ENCODE measurements around the gene KIR2DL3.
"Not testable (repeated sequence)": the region's sequence is repeated elsewhere in the genome, so short reads cannot be mapped to it uniquely, and the experiment has no call there.

The KIR2DL3 gene

GRCh38 chr19:54738306-54738705 lies at the start of gene KIR2DL3:
TSS of gene KIR2DL3 (plus strand) at chr19:54738513. CDS start at chr19:54738546, 33 bp downstream.
- DNase-seq (ENCODE audit: low read depth in 2 of 2): not testable (repeated sequence)

DNA sequence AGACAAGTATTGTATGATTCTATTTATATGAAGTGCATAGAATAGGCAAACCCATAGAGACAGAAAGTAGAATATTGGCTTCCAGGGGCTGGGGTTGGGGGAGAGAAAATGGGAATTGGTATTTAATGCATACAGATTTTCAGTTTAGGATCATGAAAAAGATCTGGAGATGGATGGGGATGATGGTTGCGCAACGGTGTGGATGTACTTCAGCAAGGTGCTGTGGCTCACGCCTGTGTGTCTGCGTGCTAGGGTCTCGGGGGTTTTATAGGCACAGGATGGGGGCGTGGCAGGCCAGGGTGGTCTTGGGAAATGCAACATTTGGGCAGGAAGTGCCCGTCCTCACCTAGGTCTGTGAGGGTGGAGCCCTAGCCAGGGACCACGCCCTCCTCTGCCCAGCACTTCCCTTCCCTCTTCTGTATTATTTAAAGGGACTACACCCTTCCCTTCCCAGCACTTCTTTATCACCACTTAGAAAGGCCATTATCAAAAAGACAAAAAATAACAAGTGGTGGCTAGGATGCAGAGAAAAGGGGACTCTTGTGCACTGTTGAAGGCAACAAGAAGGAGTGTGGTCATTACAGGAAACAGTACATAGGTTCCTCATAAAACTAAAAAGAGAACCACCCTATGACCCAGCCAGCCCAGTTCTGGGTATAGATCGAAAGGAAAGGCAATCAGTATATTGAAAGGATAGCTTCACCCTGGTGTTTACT lies 46.6 kb upstream of the KIR2DL3 start:
- no peak for DNase-seq (ENCODE audit: low read depth in 2 of 2)

- no peak for DNase-seq (ENCODE audit: low read depth in 2 of 2)
Measured at GRCh38 chr19:54692298-54692615, 46.1 kb upstream of the KIR2DL3 start.

DNA sequence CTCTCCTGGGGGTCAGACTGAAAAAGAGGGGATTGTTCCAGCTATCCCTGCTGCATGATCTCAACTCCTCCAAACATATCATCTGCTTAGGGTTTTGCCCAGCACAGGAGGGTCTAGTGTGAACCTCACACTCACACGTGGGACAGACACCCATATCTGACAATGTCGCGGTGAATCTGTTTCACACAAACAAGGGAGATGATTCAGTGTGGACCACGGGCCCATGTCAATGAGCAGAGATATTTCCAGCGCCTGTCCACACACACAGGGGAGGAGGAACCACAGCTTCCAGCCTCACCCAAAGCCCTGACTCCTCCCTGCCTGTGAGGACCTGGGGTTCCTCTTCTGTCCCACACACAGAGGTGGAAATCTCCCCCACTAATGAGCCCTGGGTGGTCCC lies 43.7 kb upstream of the KIR2DL3 start:
- no peak for DNase-seq (ENCODE audit: low read depth in 2 of 2)

GRCh38 chr19:54696117-54696548 lies 42.2 kb upstream of the KIR2DL3 start:
- DNase-seq (ENCODE audit: low read depth in 2 of 2): no peak

GRCh38 chr19:54696766-54697165 lies 41.5 kb upstream of the KIR2DL3 start:
- DNase-seq (ENCODE audit: low read depth in 2 of 2): no peak

DNA sequence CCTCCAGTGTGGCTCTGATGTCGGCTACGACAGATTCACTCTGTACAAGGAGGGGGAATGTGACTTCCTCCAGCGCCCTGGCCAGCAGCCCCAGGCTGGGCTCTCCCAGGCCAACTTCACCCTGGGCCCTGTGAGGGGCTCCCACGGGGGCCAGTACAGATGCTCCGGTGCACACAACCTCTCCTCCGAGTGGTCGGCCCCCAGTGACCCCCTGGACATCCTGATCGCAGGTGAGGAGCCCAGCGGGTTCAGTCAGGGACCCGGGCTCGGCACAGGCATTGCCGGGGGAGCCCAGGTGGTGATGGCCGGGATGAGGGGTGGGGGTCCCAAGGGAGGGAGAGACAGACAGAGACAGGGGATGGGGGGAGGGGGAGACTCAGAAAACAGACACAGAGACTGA lies 40.6 kb upstream of the KIR2DL3 start:
- DNase-seq (ENCODE audit: low read depth in 2 of 2): not testable (repeated sequence)

DNA sequence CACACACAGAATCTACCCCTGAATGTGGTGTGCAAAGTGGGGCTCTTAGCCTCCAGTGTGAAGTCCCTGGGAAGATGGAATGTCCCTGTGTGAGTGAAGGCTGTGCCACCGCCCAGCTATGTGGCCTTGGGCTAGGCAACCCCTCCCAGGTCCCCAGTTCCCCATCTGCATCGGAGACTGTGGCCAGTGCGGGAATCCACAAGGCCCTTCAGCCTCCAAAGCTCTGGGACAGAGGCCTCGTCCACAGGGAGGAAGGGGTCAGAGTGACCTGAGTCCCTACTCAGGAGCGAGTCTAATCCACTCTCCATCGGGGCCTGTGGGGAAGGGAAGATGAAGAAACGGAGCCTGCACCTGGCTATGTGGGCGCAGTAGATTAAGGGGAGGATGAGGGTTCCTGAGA lies 33.4 kb upstream of the KIR2DL3 start:
- DNase-seq (ENCODE audit: low read depth in 2 of 2): no peak

DNA sequence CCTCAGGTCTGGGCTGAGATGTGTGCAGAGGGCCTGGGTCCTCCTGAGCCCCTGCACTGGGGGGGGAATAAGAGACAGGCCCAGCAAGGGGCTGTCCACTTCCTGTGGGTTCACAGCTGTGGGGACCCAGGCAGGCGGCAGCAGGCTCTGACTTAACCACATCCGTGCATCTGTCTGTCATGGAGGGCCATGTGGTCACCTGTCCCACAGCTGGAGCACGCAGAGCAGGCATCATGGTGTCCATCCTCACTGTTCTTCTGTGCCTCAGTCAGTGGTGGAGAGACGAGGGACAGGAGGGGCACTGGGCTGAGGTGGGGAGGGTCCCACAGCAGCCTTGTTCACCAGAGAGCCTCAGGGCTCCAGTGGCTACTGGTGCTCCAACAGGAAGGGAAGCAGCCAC lies 30.4 kb upstream of the KIR2DL3 start:
- DNase-seq (ENCODE audit: low read depth in 2 of 2): no peak

- DNase-seq (ENCODE audit: low read depth in 2 of 2): no peak
Measured at GRCh38 chr19:54708781-54709180, 29.5 kb upstream of the KIR2DL3 start.

DNA sequence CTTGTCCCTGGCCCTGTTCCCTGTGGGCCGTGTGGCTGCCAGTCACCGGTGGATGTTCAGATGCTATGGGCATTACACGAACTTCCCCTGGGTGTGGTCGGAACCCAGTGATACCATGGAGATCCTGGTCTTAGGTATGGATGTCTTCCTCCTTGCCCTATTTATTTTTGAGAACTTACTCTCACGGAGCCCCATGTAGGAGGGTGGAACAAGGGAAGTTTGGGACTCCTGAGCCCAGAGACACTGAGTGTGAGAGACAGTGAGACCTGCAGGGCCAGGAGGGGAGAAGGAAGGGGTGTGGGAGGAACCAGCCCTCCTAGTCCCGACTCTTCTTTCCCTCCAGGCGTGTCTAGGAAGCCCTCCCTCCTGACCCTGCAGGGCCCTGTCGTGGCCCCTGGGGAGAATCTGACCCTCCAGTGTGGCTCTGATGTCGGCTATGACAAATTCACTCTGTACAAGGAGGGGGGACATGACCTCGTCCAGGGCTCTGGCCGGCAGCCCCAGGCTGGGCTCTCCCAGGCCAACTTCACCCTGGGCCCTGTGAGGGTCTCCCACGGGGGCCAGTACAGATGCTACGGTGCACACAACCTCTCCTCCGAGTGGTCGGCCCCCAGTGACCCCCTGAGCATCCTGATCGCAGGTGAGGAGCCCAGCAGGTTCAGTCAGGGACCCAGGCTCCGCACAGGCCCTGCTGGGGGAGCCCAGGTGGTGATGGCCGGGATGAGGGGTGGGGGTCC lies 28.9 kb upstream of the KIR2DL3 start:
- DNase-seq (ENCODE audit: low read depth in 2 of 2): no peak

- not testable (repeated sequence) for DNase-seq (ENCODE audit: low read depth in 2 of 2)
Measured at GRCh38 chr19:54709956-54710355, 28.4 kb upstream of the KIR2DL3 start.

- no peak for DNase-seq (ENCODE audit: low read depth in 2 of 2)
Measured at GRCh38 chr19:54724142-54724541, 14.2 kb upstream of the KIR2DL3 start, which contains the start of gene KIR3DL3. TSS of gene KIR3DL3 (plus strand) at chr19:54724442. CDS start at chr19:54724497, 55 bp downstream.

DNA sequence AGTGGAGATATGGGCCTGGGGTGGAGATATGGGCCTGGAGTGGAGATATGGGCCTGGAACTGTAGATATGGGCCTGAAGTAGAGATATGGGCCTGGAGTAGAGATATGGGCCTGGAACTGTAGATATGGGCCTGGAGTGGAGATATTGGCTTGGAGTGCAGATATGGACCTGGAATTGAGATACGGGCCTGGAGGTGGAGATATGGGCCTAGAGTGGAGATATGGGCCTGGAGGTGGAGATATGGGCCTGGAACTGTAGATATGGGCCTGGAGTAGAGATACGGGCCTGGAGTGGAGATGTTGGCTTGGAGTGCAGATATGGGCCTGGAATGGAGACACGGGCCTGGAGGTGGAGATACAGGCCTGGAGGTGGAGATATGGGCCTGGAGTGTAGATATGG lies 13.7 kb upstream of the KIR2DL3 start:
- DNase-seq (ENCODE audit: low read depth in 2 of 2): no peak

DNA sequence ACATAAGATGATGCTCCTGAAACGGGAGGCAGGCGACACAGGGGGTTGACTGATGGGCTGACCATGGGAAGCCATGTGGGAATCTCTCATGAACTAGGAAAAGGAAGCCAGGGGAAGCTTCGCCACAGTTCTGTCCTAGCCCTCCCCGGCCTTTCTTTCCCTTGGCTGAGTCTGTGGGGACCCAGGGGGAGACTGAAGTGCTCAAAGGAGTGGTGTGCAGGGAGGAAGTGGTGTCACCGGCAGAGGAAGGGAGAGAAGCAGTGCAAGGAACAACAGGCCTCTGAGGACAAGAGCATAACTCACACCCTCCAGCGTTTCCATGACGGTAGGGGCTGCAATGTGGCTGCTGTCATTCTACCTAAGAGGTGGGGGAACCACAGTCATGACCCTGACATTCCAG lies 13.0 kb upstream of the KIR2DL3 start:
- DNase-seq (ENCODE audit: low read depth in 2 of 2): no peak

- no peak for DNase-seq (ENCODE audit: low read depth in 2 of 2)
Measured at GRCh38 chr19:54727562-54727961, 10.8 kb upstream of the KIR2DL3 start.

GRCh38 chr19:54728167-54728566 lies 10.1 kb upstream of the KIR2DL3 start:
- no peak for DNase-seq (ENCODE audit: low read depth in 2 of 2)

DNA sequence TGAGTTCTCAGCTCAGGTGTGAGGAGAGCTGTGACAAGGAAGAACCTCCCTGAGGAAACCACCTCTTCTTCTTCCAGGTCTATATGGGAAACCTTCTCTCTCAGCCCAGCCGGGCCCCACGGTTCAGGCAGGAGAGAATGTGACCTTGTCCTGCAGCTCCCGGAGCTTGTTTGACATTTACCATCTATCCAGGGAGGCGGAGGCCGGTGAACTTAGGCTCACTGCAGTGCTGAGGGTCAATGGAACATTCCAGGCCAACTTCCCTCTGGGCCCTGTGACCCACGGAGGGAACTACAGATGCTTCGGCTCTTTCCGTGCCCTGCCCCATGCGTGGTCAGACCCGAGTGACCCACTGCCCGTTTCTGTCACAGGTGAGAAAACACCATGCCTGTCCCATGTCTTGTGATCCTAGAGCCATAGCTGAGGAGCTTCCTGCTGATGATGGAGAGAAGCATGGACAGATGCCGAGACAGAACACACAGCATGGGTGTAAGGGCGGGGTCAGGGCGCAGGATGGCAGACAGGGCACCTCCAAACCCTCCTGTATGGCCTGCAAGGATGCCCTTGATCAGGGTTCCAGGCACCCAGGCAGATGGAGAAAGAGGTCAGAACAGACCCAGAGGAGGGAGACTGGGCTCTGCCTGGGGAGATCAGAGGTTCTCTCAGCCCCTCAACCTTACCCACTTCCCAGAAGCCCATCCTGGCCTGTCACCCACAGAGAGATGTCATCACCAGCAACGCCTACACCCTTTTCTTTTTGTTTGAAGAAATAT lies 8.7 kb upstream of the KIR2DL3 start:
- no peak for DNase-seq (ENCODE audit: low read depth in 2 of 2)

- no peak for DNase-seq (ENCODE audit: low read depth in 2 of 2)
Measured at GRCh38 chr19:54731191-54731590, 7.1 kb upstream of the KIR2DL3 start.

- DNase-seq (ENCODE audit: low read depth in 2 of 2): no peak
Measured at GRCh38 chr19:54738715-54739114, 402 bp downstream of the KIR2DL3 start.

DNA sequence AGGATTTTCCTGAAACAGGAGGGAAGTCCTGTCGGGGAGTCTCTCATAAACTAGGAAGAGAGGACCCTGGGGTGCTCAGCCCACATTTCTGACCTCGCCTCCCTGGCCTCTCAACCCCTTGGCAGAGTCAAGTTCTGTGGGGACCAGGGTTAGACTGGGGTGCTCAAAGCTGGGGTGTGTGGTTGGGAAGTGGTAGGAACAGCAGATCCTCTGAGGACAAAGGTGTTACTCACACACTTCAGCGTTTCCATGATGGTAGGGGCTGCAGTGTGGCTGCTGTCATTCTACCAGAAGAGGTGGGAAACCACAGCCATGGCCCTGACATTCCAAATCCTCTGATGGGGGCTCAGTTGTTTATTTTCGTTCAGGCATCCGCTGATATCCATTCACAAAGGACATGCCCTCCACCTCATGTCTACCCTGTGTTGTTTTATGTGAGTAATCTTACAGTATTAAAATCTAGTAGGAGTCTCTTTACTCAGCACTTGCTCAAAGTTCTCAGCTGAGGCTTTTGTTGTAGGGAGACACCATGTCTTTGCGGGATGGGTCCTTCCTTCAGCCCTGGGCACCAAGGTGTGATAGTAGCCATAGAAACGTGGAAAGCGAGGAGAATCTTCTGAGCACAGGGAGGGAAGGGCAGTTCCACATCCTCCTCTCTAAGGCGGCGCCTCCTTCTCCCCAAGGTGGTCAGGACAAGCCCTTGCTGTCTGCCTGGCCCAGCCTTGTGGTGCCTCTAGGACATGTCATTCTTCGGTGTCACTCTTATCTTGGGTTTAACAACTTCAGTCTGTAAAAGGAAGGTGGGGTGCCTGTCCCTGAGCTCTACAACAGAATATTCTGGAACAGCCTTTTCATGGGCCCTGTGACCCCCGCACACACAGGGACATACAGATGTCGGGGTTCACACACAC lies 1.5 kb downstream of the KIR2DL3 start:
- DNase-seq (ENCODE audit: low read depth in 2 of 2): no peak

Measured in stimulated activated CD8-positive, alpha-beta memory T cell treated with anti-CD3 and anti-CD28 coated beads, Interleukin-15, amount 100 ng/mL, for 4 hours (primary cell).